Glutamatergic neuron (in vitro differentiated cells): Measurements from ENCODE around the gene GPNMB. TPM values are rescaled to one million over a fixed set of nuclear protein-coding genes. Genes with fewer than 3 reads are reported as not detected.

Experiments
- DNase-seq: peaks from one replicate; pipeline ENCODE4 v3.0.0; 2022
- H3K27ac Mint-ChIP-seq: one replicate; pipeline ENCODE4 v1.8.0; 2020; ENCODE audit warnings: mild to moderate bottlenecking, mixed read lengths, inconsistent platforms; ENCODE audit not compliant: unreplicated experiment
- H3K27me3 Mint-ChIP-seq: one replicate; pipeline ENCODE4 v1.8.0; 2020; ENCODE audit warnings: mild to moderate bottlenecking, moderate library complexity, mixed read lengths, inconsistent platforms; ENCODE audit not compliant: unreplicated experiment
- H3K36me3 Mint-ChIP-seq: one replicate; pipeline ENCODE4 v1.8.0; 2020; ENCODE audit warnings: mild to moderate bottlenecking, mixed read lengths, inconsistent platforms; ENCODE audit not compliant: unreplicated experiment
- H3K4me1 Mint-ChIP-seq: one replicate; pipeline ENCODE4 v1.8.0; 2020; ENCODE audit warnings: mild to moderate bottlenecking, low read depth, mixed read lengths, inconsistent platforms; ENCODE audit not compliant: unreplicated experiment
- H3K4me3 Mint-ChIP-seq: one replicate; pipeline ENCODE4 v1.8.0; 2020; ENCODE audit warnings: mild to moderate bottlenecking, mixed read lengths, inconsistent platforms; ENCODE audit not compliant: unreplicated experiment
- H3K9me3 Mint-ChIP-seq: one replicate; pipeline ENCODE4 v1.8.0; 2020; ENCODE audit warnings: mild to moderate bottlenecking, moderate library complexity, mixed read lengths, inconsistent platforms; ENCODE audit not compliant: unreplicated experiment
- CTCF ChIP-seq: fragments of 200-600 bp; sonication (generic); IDR thresholded peaks from one replicate; pipeline ENCODE4 v1.5.0; 2021; ENCODE audit not compliant: partially characterized antibody, unreplicated experiment
- total RNA-seq: library from RNA; stranded (reverse); fragmentation: NEBNext Ultra II Directional; extraction: Animal tissue kit (Norgen Biotek cat#: 25700); gene quantifications from one replicate; pipeline ENCODE4 v1.2.1, GENCODE V29; 2021; ENCODE audit not compliant: unreplicated experiment

GPNMB gene
- total RNA-seq, 1 donor from 2014 or later = not detected

DNA sequence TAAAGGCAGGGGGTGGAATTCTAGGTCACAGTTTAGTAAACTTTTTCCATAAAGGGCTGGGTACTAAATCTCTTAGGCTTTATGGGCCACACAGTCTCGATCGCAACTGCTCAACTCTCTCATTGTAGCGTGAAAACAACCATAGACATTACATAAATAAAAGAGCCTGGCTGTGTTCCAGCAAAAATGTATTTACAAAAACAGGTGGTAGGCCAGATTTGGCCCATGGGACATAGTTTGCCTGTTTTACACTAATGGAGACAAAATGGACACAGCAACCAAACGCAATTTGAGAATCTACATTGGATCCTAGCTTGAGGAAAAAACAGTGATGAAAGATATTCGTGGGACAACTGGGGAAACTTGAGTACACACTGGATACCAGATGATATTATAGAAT lies 29.3 kb downstream of the GPNMB start:
- Mint-ChIP-seq H3K27me3 (peaks cover 4% of the 10 kb centered on the region), H3K4me3 (no peak overlapping the region), H3K4me1 (peaks cover 2% of the 10 kb centered on the region), H3K27ac (no peak overlapping the region), H3K36me3 (no peaks in the 10 kb centered on the region), H3K9me3 (no peaks in the 10 kb centered on the region)
- no peak for DNase-seq
- TF ChIP-seq CTCF = no peak

- no peak for DNase-seq
- H3K4me1 Mint-ChIP-seq = peaks cover 2% of the 10 kb centered on the region
- no peak overlapping the region for H3K4me3 Mint-ChIP-seq
- TF ChIP-seq CTCF = peak; percentile 14
- H3K36me3 Mint-ChIP-seq = no peaks in the 10 kb centered on the region
- no peak overlapping the region for H3K27ac Mint-ChIP-seq
- peaks cover 3% of the 10 kb centered on the region for H3K27me3 Mint-ChIP-seq
- H3K9me3 Mint-ChIP-seq = no peaks in the 10 kb centered on the region
Observed at GRCh38 chr7:23276376-23276775, 29.8 kb downstream of the GPNMB start.

GRCh38 chr7:23276947-23277346 lies 30.4 kb downstream of the GPNMB start:
- DNase-seq = no peak
- no peak for TF ChIP-seq CTCF
- Mint-ChIP-seq H3K27me3 (peaks cover 2% of the 10 kb centered on the region), H3K27ac (no peak overlapping the region), H3K36me3 (no peaks in the 10 kb centered on the region), H3K4me3 (no peak overlapping the region), H3K9me3 (no peaks in the 10 kb centered on the region), H3K4me1 (peaks cover 2% of the 10 kb centered on the region)

GRCh38 chr7:23277359-23277989 lies 30.9 kb downstream of the GPNMB start:
- peak; percentile 66 for TF ChIP-seq CTCF
- Mint-ChIP-seq H3K9me3 (no peaks in the 10 kb centered on the region), H3K27me3 (no peaks in the 10 kb centered on the region), H3K27ac (no peak overlapping the region), H3K4me3 (no peak overlapping the region), H3K4me1 (peaks cover 2% of the 10 kb centered on the region), H3K36me3 (no peaks in the 10 kb centered on the region)
- DNase-seq = no peak

DNA sequence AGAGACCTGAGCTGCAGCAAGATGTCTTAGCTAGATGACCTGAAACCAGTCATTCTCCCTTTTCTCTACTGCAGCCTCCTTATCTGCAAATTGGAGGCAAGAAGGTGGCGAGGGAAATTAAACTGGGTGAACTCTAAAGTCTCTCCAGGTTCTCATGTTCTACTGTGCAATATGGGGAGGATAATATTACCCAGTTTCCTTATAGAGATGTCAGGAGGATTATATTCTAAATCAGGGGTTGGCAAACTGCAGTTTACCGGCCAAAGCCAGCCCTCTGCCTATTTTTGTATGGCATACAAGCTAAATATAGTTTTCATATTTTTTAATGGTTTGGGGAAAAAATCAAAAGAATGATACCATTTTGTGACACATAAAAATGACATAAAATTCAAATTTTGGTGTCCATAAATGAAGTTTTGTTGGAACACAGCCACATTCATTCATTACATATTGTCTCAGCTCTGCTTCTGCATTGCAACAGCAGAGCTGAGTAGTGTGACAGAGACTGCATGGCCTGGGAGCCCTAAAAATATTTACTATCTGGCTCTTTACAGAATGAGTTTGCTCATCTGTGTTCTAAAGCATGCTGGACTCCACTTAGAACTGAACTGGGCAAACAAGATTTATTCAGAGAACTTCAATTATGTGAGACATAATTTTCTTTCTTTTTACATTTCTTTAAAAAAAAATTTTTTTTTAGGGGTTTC lies 33.4 kb downstream of the GPNMB start:
- DNase-seq = no peak
- no peaks in the 10 kb centered on the region for H3K9me3 Mint-ChIP-seq
- TF ChIP-seq CTCF = no peak
- no peaks in the 10 kb centered on the region for H3K36me3 Mint-ChIP-seq
- no peak overlapping the region for H3K27ac Mint-ChIP-seq
- H3K27me3 Mint-ChIP-seq = no peaks in the 10 kb centered on the region
- no peak overlapping the region for H3K4me3 Mint-ChIP-seq
- H3K4me1 Mint-ChIP-seq = peaks cover 2% of the 10 kb centered on the region
